ENCODE data around the gene CYTIP.

The CYTIP gene

DNA sequence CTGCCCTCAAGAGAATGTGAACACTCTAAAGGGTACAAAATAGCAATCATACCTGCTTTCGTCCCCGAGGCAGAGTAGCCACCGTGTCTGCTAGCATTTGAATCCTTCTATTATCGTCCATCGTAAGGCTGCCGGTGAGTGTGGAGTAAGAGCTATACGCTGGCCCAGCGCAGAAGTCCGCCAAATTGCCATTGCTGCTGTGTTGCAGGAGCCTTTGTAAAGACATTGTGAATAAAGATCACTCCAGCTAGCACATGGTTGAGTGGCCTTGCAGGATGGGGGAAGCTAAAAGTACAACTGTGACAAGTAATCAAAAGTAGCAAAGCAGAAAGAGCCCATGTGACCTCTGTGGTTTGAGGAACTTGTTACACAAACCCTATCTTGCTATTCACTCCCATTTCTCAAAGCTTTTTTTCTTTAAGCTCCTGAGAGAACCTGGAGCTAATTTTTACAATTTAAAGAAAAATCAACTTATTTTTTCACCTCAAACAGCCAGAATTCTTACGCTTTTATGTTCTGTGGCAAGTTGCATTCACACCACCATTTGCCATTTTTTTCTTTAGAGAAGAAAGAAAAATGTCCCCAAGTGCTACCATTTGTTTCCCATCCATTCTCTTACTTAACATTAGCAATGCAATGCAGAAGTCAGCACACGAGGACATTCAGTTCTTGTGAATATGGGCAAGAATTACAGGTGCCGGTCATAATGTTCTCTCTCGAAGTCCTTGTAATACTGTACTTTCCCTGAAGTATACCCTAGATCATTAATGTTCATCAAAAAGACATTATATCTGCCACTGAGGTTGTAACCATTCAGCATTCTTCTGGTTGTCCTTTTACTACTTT, at the start of gene CYTIP:
Gene CYTIP, minus strand, starts transcription at position 295 of the 846 bp plus-strand sequence. Its CDS starts 69 bp downstream, at position 226.
- peak; percentile 68 for DNase-seq

- DNase-seq = peak; percentile 80
Observed at GRCh38 chr2:157492189-157492773, 48.4 kb upstream of the CYTIP start.

DNA sequence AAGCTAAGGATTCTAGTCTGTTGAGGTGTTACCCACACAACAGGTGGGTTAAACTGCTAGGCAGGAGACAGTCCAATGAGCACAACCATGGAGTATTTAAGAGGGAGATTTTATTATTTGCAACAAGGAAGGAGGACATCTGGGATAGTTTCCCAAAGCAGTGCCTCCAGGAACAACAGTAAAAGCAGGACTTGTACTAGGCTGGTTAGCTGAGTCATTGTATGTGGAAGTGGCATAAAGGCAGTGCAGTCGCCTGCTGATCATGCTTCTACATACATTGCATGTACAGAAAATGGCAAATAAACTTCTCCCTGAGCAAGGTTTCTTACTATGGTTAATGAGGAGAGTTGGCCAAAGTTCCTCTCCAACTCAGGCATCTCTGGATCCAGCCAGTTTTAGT, 46.1 kb upstream of the CYTIP start:
- DNase-seq = no peak

GRCh38 chr2:157488877-157489276, 45.0 kb upstream of the CYTIP start:
- no peak for DNase-seq

GRCh38 chr2:157487747-157488146, 43.9 kb upstream of the CYTIP start:
- DNase-seq = no peak

DNA sequence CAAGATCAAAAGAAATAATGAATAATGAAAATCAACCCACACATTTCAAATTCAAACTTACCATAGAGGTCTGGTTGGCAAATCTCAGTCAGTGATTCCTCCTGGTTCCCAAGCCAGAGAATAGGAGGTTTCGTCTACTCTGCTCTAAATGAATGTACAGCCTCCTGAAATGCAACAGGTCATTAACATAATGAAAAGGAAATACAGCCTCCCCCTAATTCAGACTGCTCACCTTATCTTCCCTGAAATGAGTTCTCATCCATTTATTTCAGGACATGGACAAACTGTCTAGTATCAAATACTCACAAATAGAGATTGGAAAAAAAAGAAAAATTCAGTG, 43.4 kb upstream of the CYTIP start:
- no peak for DNase-seq

DNA sequence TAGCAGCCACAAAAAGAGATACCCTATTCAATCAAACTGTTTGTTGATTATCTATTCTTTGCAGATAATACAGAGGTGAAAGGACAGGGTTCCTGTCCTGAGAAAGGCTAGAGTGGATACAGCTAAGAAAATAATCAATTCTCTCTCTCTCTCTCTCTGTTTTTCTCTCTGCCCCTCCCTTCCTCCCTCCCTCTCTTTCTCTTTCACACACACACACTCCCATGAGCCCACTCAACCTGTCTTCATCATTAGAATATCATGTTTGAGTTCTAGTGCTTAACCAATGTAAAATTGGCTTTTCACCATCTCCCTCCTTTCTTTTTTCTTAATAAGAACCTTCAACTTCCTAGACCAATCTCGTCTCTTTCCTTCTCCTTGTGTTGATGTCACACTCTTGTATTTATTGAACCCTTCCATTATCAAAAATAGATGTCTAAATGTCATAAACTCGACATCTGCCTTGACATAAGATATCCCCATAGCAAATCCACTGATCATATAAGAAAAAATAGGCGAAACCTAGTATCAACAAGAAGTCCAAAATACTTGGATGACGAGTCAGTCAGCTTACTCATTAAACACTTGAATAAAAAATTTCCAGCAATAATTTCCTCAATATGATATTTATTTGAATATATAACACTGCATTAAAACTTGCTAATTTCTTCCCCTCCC, 42.8 kb upstream of the CYTIP start:
- no peak for DNase-seq

DNA sequence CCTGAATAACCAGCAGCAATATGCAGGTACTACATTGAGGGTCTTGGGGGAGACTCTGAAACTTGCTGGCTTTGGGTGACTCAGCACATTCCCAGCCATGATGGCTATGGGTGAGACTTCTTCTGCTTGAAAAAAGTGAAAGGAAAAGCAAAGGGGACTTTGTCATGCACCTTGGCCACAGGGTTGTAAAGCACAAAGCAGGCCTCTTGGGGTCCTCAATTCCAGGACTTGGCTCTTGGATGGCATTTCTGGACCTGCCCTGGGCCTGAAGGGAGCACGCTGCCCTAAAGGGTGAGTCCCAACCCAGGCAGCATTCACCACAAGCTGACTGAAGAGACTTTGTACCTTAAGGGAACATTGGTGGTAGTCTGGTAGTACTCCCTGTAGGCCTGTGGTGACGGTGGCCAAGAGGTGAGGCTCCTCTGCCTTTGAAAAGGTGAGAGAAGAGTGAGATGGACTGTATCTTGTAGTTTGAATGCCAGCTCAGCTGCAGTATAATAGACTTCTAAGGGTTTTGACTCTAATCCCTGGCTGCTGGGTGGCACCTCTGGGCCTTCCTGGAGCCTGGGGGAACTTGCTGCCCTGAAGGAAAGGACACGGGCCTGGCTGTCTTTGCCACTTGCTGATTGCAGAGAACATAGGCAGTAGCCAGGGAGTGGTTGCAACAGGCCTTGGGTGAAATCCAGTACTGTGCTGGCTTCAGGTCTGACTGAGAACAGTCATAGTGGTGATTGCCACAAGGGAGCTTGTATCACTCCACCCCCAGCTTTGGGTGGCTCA, 36.5 kb upstream of the CYTIP start:
- DNase-seq = peak; percentile 57

- no peak for DNase-seq
Observed at GRCh38 chr2:157479081-157480027, 35.5 kb upstream of the CYTIP start.

DNA sequence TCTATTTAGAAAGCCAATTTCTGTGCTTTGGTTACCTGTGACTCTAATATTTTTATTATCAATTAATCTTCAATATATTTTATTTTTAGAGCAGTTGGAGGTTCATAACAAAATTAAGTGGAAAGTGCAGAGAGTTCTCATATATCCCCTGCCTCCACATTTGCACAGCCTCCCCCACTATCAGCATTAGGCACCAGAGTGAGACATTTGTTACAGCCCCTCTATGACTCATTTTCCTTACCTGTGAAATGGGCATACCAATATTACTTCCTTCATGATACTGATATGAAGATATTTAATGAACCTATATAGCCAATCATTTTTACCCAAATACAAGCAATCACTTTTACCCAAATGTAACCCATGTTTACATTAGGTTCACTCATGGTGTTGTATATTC, 34.0 kb upstream of the CYTIP start:
- DNase-seq = no peak

DNA sequence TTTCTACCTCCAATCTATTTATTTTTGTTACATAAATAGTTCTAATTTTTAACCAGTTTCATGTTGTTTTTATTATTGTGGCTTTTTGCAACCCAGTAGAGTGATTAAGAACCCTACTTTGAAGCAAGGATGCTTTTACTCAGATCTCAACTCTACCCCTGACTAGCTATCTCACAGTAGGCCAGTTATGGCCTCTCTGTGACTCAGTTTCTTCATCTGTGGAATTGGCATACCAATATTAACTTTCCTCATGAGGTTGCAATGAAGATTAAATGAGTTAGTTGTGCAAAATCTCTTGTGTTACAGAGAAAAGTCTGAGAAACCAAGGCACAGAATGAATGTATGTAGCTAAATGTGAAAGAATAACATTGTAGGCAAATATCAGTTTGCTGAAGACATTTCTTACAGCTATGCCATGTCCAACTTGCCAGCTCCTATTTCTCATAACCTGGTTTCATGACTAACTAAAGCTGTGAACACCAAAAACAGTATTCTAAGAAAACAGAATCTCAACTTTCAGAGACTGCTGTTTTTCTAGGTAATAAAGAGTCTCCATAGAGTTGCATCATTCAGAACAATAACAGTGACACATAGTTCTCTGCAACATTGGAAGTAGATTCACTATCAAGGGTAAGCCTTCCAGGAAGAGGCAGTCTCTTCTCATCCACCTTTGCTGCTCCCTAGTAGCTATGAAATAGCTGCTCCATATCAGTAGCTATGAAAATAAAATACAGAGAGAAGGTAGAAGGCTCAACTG, 33.2 kb upstream of the CYTIP start:
- DNase-seq = no peak

- no peak for DNase-seq
Observed at GRCh38 chr2:157475722-157476390, 32.0 kb upstream of the CYTIP start.

- peak; percentile 44 for DNase-seq
Observed at GRCh38 chr2:157473581-157473980, 29.7 kb upstream of the CYTIP start.

- DNase-seq = no peak
Observed at GRCh38 chr2:157471078-157471477, 27.2 kb upstream of the CYTIP start.

- DNase-seq = no peak
Observed at GRCh38 chr2:157470321-157470720, 26.4 kb upstream of the CYTIP start.

DNA sequence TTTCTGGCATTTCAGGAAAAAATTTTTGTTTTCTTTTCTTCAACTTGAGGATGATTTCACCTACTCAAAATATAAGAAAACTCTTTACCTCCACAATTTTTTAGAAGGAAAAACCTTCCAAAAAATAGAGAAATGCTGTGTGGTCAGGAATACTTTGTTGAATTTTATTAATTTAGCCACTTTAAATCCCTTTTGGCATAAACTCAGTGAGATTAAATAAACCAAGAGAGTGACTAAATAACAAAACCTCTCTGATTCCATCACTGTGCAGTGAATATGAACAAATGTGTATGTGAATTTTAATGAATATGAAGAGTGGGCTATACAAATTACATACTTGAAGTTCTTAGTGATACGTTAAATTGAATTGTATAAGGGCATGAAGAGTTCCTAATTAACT, 25.8 kb upstream of the CYTIP start:
- DNase-seq = no peak

GRCh38 chr2:157468931-157469708, 25.2 kb upstream of the CYTIP start:
- DNase-seq = no peak

- peak; percentile 38 for DNase-seq
Observed at GRCh38 chr2:157466764-157467163, 22.9 kb upstream of the CYTIP start.

DNA sequence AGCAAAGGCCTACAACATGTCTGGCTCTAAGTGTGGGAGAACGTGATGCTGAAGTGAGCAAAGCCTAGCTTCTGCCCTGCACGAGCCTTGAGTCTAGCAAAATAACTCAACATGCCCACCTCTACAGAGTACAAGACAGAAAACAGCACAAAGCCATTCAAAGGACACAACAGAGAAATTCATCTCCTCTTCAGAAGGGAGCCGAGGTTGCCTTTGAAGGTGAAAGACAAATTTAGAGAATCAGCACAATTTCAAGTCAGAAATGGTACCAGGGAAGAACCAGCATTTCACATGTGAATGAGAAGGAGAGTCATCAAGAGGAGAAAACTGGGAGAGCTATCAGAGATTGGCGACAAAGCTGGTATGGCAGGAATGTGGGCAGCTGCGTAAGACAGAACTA, 21.7 kb upstream of the CYTIP start:
- DNase-seq = no peak

DNA sequence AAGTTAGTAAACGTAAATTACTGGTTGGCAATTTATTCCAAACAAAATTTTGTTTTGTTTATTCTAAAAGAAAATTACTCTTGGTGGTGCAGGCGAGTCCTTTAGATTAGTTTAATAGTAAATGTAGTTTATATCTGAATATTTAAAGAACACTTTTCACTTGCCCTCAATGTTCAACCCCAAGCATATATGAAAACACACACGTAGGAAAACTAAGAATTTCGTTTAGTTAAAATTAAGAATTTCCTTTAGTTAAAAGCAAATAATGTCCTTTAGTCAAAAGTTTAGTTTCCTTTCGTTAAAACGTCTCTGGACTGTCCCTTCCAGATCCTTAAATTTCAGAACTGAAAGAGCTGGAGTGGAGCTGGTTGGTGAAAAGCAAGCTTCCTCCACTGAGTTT, 19.1 kb upstream of the CYTIP start:
- DNase-seq = no peak

All from stimulated activated CD4-positive, alpha-beta T cell treated with anti-CD3 and anti-CD28 coated beads, Interleukin-4, amount 100 ng/mL, for 24 hours (primary cell).